Limb (tissue), 2 donors: ENCODE results near the gene OR11H1.
A peak's percentile ranks its signal among the peaks of the same experiment; 100 is the strongest.
"Not testable (repeated sequence)": the region's sequence is repeated elsewhere in the genome, so short reads cannot be mapped to it uniquely, and the experiment has no call there.

Source experiments
- DNase-seq, 2 donors: peaks; one replicate each; pipeline ENCODE4 v3.0.0-alpha.2; 2016; ENCODE audit errors: extremely low spot score in 2 of 2

Gene OR11H1, protein sequence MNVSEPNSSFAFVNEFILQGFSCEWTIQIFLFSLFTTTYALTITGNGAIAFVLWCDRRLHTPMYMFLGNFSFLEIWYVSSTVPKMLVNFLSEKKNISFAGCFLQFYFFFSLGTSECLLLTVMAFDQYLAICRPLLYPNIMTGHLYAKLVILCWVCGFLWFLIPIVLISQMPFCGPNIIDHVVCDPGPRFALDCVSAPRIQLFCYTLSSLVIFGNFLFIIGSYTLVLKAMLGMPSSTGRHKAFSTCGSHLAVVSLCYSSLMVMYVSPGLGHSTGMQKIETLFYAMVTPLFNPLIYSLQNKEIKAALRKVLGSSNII

DNA sequence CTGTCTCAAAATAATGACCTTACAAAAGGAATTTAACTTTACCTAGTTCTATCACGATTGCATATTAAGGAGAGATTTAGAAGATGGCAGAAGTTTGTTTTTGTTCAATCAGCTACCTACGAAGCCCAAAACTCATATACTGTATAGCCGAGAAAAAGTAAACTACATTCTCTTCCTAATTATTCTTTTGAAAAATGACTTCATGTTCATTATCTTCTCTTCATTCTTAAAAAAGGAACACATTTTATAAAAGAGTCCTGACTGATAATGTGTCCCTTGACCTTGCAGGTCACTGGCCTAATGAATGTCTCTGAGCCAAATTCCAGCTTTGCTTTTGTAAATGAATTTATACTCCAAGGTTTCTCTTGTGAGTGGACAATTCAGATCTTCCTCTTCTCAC lies at the start of gene OR11H1:
Gene OR11H1, plus strand, starts transcription at position 301 of the 400 bp plus-strand sequence. Its CDS starts 0 bp downstream, at position 301.
- DNase-seq: not testable (repeated sequence)

DNA sequence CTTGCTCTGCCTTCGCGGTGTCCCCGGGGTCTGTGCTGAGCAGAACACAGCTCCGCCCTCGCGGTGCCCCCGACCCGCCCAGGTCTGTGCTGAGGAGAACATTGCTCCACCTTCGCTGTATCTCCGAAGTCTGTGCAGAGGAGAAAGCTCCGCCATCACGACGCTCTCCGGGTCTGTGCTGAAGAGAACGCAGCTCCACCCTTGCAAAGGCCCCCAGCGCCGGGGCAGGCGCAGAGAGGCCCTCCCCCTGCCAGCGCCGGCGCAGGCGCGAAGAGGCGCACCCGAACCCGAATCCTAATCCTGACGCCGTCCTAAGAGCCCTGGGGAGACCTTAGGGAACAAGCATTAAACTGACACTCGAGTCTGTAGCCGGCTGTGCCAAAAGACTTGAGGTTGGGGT lies 18.0 kb upstream of the OR11H1 start:
- DNase-seq: not testable (repeated sequence)

- DNase-seq: not testable (repeated sequence)
Measured at GRCh38 chr22:15515896-15516295, 12.1 kb upstream of the OR11H1 start.

- DNase-seq: peak in 1 of 2 donors; percentile 3
Measured at GRCh38 chr22:15553767-15554166, 25.8 kb downstream of the OR11H1 start.

- not testable (repeated sequence) for DNase-seq
Measured at GRCh38 chr22:15563461-15563860, 35.5 kb downstream of the OR11H1 start.

DNA sequence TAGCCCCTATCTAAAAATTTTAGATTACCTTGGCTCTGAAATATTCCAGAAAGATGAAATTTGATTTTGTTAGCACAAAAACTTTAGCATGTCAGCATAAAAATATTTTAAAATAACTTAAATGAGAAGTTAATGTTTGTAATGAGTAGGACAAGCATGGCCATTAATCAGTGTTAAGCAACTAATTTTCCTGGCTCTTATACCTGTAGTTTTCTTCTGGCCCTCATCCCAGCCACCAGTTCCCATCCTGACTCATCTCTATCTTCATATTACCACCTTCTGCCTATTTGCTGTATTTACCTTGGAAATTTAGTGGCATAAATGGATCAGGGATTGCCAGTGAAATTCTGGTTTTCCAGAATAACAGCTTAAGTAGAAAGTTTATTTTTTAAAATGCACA lies 37.1 kb downstream of the OR11H1 start:
- DNase-seq: not testable (repeated sequence)
